Measurements from ENCODE around the gene OMD. TPM values are rescaled to one million over a fixed set of nuclear protein-coding genes. Genes with fewer than 3 reads are reported as not detected.
A peak's percentile ranks its signal among the peaks of the same experiment; 100 is the strongest.

Gene OMD
- total and polyA plus RNA-seq, 9 of the 15 experiments (the other 6 are each of a cell fraction or from before 2014, with no cell fraction given), result 0.21 TPM; not detected in 8

GRCh38 chr9:92393686-92394085 is 30.6 kb downstream of the OMD start:
- Histone ChIP-seq H3K9me3 (replicated peaks; ENCODE audit: control insufficient read depth, insufficient read depth, low read depth, low read length) (no peaks in the 10 kb centered on the region), H3K79me2 (ENCODE audit: control insufficient read depth, insufficient read depth, low read length) (no peaks in the 10 kb centered on the region), H3K9ac (ENCODE audit: insufficient read depth in 1 of 2, low read depth in 2 of 2, low read length in 2 of 2) (no peak overlapping the region), H3K27me3 (ENCODE audit: control insufficient read depth in 2 of 2, insufficient read depth in 2 of 2, low read length in 2 of 2) (no peaks in the 10 kb centered on the region), H3K36me3 (ENCODE audit: control insufficient read depth, insufficient read depth, low read length) (no peaks in the 10 kb centered on the region), H3K9me1 (ENCODE audit: control insufficient read depth, insufficient read depth, low read length) (no peaks in the 10 kb centered on the region), H3K4me2 (ENCODE audit: insufficient read depth, low read length) (no peak overlapping the region), H3K27ac (ENCODE audit: extremely low read depth, low read depth, low read length) (no peak overlapping the region), H3K4me1 (replicated peaks in 1 of 2; ENCODE audit: control insufficient read depth in 2 of 2, insufficient read depth in 2 of 2, low read length in 2 of 2) (no peaks in the 10 kb centered on the region), H2AFZ (ENCODE audit: low read depth, low read length) (no peak overlapping the region), H4K20me1 (replicated peaks; ENCODE audit: control insufficient read depth, insufficient read depth, low read length) (no peaks in the 10 kb centered on the region), H3K4me3 (no peak overlapping the region)
- POLR2A ChIA-PET, result no interaction called here
- CTCF ChIA-PET (ENCODE audit: low intra/inter-chr PET ratio), result no interaction called here
- in situ Hi-C loops (cut with MboI) (no loop called here), intact Hi-C loops (cut with micrococcal nuclease) (no loop called here)
- no peak for DNase-seq (ENCODE audit: extremely low read depth in 1 of 4, low spot score in 3 of 4)
- WGBS (ENCODE audit: insufficient coverage, low coverage, missing lambda C conversion rate), result 36% methylated on average over 1 of the region's 1 CpG
- no peak for FAIRE-seq
- TF ChIP-seq JUND (IDR thresholded peaks at IDR 0.05; ENCODE audit: borderline replicate concordance, low read depth, low read length) (no peak), JUND (tag; IDR thresholded peaks at IDR 0.05; ENCODE audit: borderline replicate concordance, low read depth, low read length) (no peak), RBM22 (IDR thresholded peaks at IDR 0.05; ENCODE audit: low read depth, low read length, poor library complexity, severe bottlenecking) (no peak)
- no TSS peak for BruUV-seq (replicated peaks)
- ATAC-seq, result no peak

- no peaks in the 10 kb centered on the region for H3K9me3 ChIP-seq (replicated peaks; ENCODE audit: control insufficient read depth, insufficient read depth, low read depth, low read length)
- H3K9me1 ChIP-seq (ENCODE audit: control insufficient read depth, insufficient read depth, low read length), result no peaks in the 10 kb centered on the region
- H3K27ac ChIP-seq (ENCODE audit: extremely low read depth, low read depth, low read length), result no peak overlapping the region
- no peaks in the 10 kb centered on the region for H3K36me3 ChIP-seq (ENCODE audit: control insufficient read depth, insufficient read depth, low read length)
- ChIA-PET POLR2A (no interaction called here), CTCF (ENCODE audit: low intra/inter-chr PET ratio) (no interaction called here)
- H3K9ac ChIP-seq (ENCODE audit: insufficient read depth in 1 of 2, low read depth in 2 of 2, low read length in 2 of 2), result no peak overlapping the region
- no peak overlapping the region for H3K4me3 ChIP-seq
- WGBS (ENCODE audit: insufficient coverage, low coverage, missing lambda C conversion rate), result 58% methylated on average over 2 of the region's 2 CpGs
- DNase-seq (ENCODE audit: extremely low read depth in 1 of 4, low spot score in 3 of 4) (no peak), FAIRE-seq (no peak), ATAC-seq (no peak)
- H2AFZ ChIP-seq (ENCODE audit: low read depth, low read length), result no peak overlapping the region
- BruUV-seq (replicated peaks), result no TSS peak
- in situ Hi-C loops (cut with MboI) (no loop called here), intact Hi-C loops (cut with micrococcal nuclease) (no loop called here)
- no peaks in the 10 kb centered on the region for H4K20me1 ChIP-seq (replicated peaks; ENCODE audit: control insufficient read depth, insufficient read depth, low read length)
- TF ChIP-seq MEIS2 (IDR thresholded peaks at IDR 0.05; ENCODE audit: partially characterized antibody), result peak; percentile 31
- no peak for TF ChIP-seq ZBTB26 (CRISPR knock-in tag; IDR thresholded peaks at IDR 0.05)
- no peak for TF ChIP-seq PBX2 (CRISPR knock-in tag; IDR thresholded peaks at IDR 0.05; ENCODE audit: low read depth)
- TF ChIP-seq PBX2 (tag; conservative IDR thresholded peaks at IDR 0.05; ENCODE audit: low read depth), result 0 out of 2 replicates have a peak, but pooled peaks have one; percentile 38
- TF ChIP-seq ATF3 (IDR thresholded peaks at IDR 0.05), result peak; percentile 48
- no peak for TF ChIP-seq ATF3 (CRISPR knock-in tag; conservative IDR thresholded peaks at IDR 0.05)
- no peak overlapping the region for H3K4me2 ChIP-seq (ENCODE audit: insufficient read depth, low read length)
- no peaks in the 10 kb centered on the region for H3K79me2 ChIP-seq (ENCODE audit: control insufficient read depth, insufficient read depth, low read length)
- H3K27me3 ChIP-seq (ENCODE audit: control insufficient read depth in 2 of 2, insufficient read depth in 2 of 2, low read length in 2 of 2), result no peaks in the 10 kb centered on the region
- no peaks in the 10 kb centered on the region for H3K4me1 ChIP-seq (replicated peaks in 1 of 2; ENCODE audit: control insufficient read depth in 2 of 2, insufficient read depth in 2 of 2, low read length in 2 of 2)
Measured at GRCh38 chr9:92392690-92393089, 31.6 kb downstream of the OMD start.
